ENCODE results near the gene KIAA1958. TPM values are rescaled to one million over a fixed set of nuclear protein-coding genes. Genes with fewer than 3 reads are reported as not detected.

KIAA1958 gene
- total and polyA plus RNA-seq, 2 donors (not counting 1 experiment from before 2014, with no cell fraction given), result 2.4 to 15.3 TPM

GRCh38 chr9:112654282-112654681 is 167.7 kb downstream of the KIAA1958 start:
- no peak for ATAC-seq (ENCODE audit: low read depth)
- 100% methylated on average over 4 of the region's 5 CpGs for WGBS (ENCODE audit: insufficient coverage)

GRCh38 chr9:112655668-112656067 is 169.0 kb downstream of the KIAA1958 start:
- H3K4me1 Mint-ChIP-seq, result no peaks in the 10 kb centered on the region
- peaks cover 2% of the 10 kb centered on the region for H3K9me3 Mint-ChIP-seq (ENCODE audit: insufficient read depth)
- H2AFZ ChIP-seq (ENCODE audit: insufficient read depth, low read depth, low read length, poor library complexity, severe bottlenecking), result no peak overlapping the region
- H3K79me2 ChIP-seq (ENCODE audit: control insufficient read depth, insufficient read depth, low read length), result no peaks in the 10 kb centered on the region
- H3K36me3 ChIP-seq (replicated peaks in 1 of 2; ENCODE audit: control extremely low read depth in 1 of 2, control insufficient read depth in 1 of 2, extremely low read depth in 1 of 2, insufficient read depth in 2 of 2, low read length in 1 of 2), result no peaks in the 10 kb centered on the region
- WGBS (ENCODE audit: insufficient coverage), result 100% methylated on average over 2 of the region's 3 CpGs
- no peaks in the 10 kb centered on the region for H3K27me3 Mint-ChIP-seq
- ATAC-seq (ENCODE audit: low read depth) (no peak), DNase-seq (no peak)
- H3K9ac ChIP-seq (ENCODE audit: low read length), result no peak overlapping the region
- no peak overlapping the region for H3K4me3 Mint-ChIP-seq
- H3K4me2 ChIP-seq (replicated peaks; ENCODE audit: low read depth, low read length, poor library complexity, severe bottlenecking), result no peak overlapping the region
- H3K9me3 ChIP-seq (ENCODE audit: control extremely low read depth in 1 of 3, control insufficient read depth in 2 of 3, insufficient read depth in 1 of 3, low read length in 2 of 3), result peaks cover 0 to 2% (median 0%) of the 10 kb centered on the region in 3 donors
- H4K20me1 ChIP-seq (ENCODE audit: control insufficient read depth, insufficient read depth, low read length, poor library complexity, severe bottlenecking), result no peaks in the 10 kb centered on the region
- H3K27me3 ChIP-seq (replicated peaks in 1 of 4; ENCODE audit: control extremely low read depth in 1 of 4, control insufficient read depth in 3 of 4, insufficient read depth in 4 of 4, low read length in 3 of 4), result no peaks in the 10 kb centered on the region
- no peak overlapping the region for H3K27ac ChIP-seq (ENCODE audit: low read length in 2 of 2)
- no peaks in the 10 kb centered on the region for H3K4me1 ChIP-seq (ENCODE audit: control insufficient read depth in 2 of 2, insufficient read depth in 2 of 2, low read length in 2 of 2)
- POLR2A ChIA-PET, result no interaction called here
- no peak overlapping the region for H3K27ac Mint-ChIP-seq
- intact Hi-C loops (cut with micrococcal nuclease), result no loop called here
- no peak for TF ChIP-seq EZH2 (IDR thresholded peaks at IDR 0.05; ENCODE audit: borderline replicate concordance, insufficient read depth, low read depth, low read length, poor library complexity, severe bottlenecking)
- no peak for TF ChIP-seq CTCF (IDR thresholded peaks at IDR 0.05)
- CTCF ChIA-PET, result no interaction called here
- no peak overlapping the region for H3K4me3 ChIP-seq (ENCODE audit: control extremely low read depth in 1 of 5, extremely low read depth in 1 of 5, insufficient read depth in 1 of 5, low read depth in 2 of 5, low read length in 4 of 5)

More at GRCh38 chr9:112654282-112654681, 167.7 kb downstream of the KIAA1958 start:
- ChIA-PET POLR2A (no interaction called here), CTCF (interaction anchor here (0.6 kb wide), 2 partner anchors 19 to 228 kb away, joined by 3 read pairs; no protein-coding TSS in a partner anchor)
- Histone ChIP-seq H3K9ac (ENCODE audit: low read length) (no peak overlapping the region), H3K27me3 (replicated peaks in 1 of 4; ENCODE audit: control extremely low read depth in 1 of 4, control insufficient read depth in 3 of 4, insufficient read depth in 4 of 4, low read length in 3 of 4) (no peaks in the 10 kb centered on the region), H3K4me2 (replicated peaks; ENCODE audit: low read depth, low read length, poor library complexity, severe bottlenecking) (no peak overlapping the region), H3K27ac (ENCODE audit: low read length in 2 of 2) (no peak overlapping the region), H3K4me3 (ENCODE audit: control extremely low read depth in 1 of 5, extremely low read depth in 1 of 5, insufficient read depth in 1 of 5, low read depth in 2 of 5, low read length in 4 of 5) (no peak overlapping the region), H2AFZ (ENCODE audit: insufficient read depth, low read depth, low read length, poor library complexity, severe bottlenecking) (no peak overlapping the region), H4K20me1 (ENCODE audit: control insufficient read depth, insufficient read depth, low read length, poor library complexity, severe bottlenecking) (no peaks in the 10 kb centered on the region), H3K4me1 (ENCODE audit: control insufficient read depth in 2 of 2, insufficient read depth in 2 of 2, low read length in 2 of 2) (no peaks in the 10 kb centered on the region), H3K36me3 (replicated peaks in 1 of 2; ENCODE audit: control extremely low read depth in 1 of 2, control insufficient read depth in 1 of 2, extremely low read depth in 1 of 2, insufficient read depth in 2 of 2, low read length in 1 of 2) (no peaks in the 10 kb centered on the region), H3K9me3 (ENCODE audit: control extremely low read depth in 1 of 3, control insufficient read depth in 2 of 3, insufficient read depth in 1 of 3, low read length in 2 of 3) (peaks cover 2 to 5% (median 3%) of the 10 kb centered on the region in 3 donors), H3K79me2 (ENCODE audit: control insufficient read depth, insufficient read depth, low read length) (no peaks in the 10 kb centered on the region)
- no peak for DNase-seq
- Mint-ChIP-seq H3K4me1 (no peaks in the 10 kb centered on the region), H3K9me3 (ENCODE audit: insufficient read depth) (peaks cover 7% of the 10 kb centered on the region), H3K27ac (no peak overlapping the region), H3K4me3 (no peak overlapping the region), H3K27me3 (no peaks in the 10 kb centered on the region)
- intact Hi-C loops (cut with micrococcal nuclease), result no loop called here
- TF ChIP-seq EZH2 (IDR thresholded peaks at IDR 0.05; ENCODE audit: borderline replicate concordance, insufficient read depth, low read depth, low read length, poor library complexity, severe bottlenecking) (no peak), CTCF (IDR thresholded peaks at IDR 0.05) (no peak)
